ENCODE measurements around the gene PRPSAP2. TPM values are rescaled to one million over a fixed set of nuclear protein-coding genes. Genes with fewer than 3 reads are reported as not detected.
"Not testable (repeated sequence)": the region's sequence is repeated elsewhere in the genome, so short reads cannot be mapped to it uniquely, and the experiment has no call there.

PRPSAP2 gene
- total RNA-seq, result 10 to 100 TPM; 31.1 to 33.7 TPM

DNA sequence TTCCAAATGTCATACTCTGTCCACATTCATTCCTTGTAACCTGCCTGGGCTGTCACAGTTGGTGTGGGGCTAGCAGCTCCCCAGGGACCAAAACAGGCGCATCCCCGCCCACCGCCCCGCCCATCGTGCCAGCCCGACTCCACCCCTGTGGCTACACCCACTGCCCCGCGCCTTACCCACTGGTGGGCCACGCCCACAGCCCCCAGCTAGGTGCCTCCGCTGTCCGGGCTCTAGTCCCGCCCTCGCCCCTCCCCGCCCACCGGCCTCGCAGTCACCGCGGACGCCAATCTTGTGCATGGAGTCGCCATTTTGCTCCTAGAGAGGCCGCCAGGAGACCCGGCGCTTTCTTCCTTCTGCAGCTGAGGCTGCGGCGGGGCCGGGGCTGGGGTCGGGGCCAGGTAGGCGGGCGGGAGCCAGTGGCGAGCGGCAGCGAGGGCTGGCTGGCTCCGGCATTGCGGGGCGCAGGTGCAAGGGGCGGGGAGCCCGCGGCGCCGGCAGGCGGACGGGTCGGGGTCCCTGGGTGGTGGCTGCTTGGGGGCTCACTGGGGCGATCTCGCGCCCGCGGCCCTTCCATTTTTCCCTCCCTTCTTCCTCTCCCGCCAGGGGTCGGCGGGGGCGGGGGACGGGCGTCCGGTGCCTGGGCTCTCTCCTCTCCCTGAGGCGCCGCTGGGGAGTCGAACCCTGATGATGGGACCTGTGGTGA lies at the start of gene PRPSAP2:
Gene PRPSAP2 (plus strand): TSS at position 268 of the 703 bp plus-strand sequence. CDS start 7,703 bp downstream, outside the sequence.
- Mint-ChIP-seq H3K27me3 (ENCODE audit: low read depth) (no peaks in the 10 kb centered on the region), H3K4me1 (ENCODE audit: low read depth) (peaks cover 52% of the 10 kb centered on the region), H3K36me3 (ENCODE audit: low read depth) (no peaks in the 10 kb centered on the region), H3K27ac (peak within 1 kb of the TSS; percentile 76), H3K4me3 (peak within 1 kb of the TSS; percentile 86), H3K9me3 (no peaks in the 10 kb centered on the region)
- DNase-seq, result peak; percentile 94
- CTCF ChIA-PET, result interaction anchor here (3.2 kb wide), 1 partner anchor 103 kb away, joined by 12 read pairs; no protein-coding TSS in a partner anchor
- intact Hi-C loops (cut with micrococcal nuclease), result loop anchor here (1.0 to 2.0 kb wide), 2 partner anchors 77 to 97 kb away; partner anchors contain the start of gene TVP23B

- H3K36me3 Mint-ChIP-seq (ENCODE audit: low read depth); DNase-seq; H3K4me1 Mint-ChIP-seq (ENCODE audit: low read depth); H3K27me3 Mint-ChIP-seq (ENCODE audit: low read depth); CTCF ChIA-PET; H3K9me3 Mint-ChIP-seq; H3K4me3 Mint-ChIP-seq; intact Hi-C loops (cut with micrococcal nuclease); H3K27ac Mint-ChIP-seq: not testable (repeated sequence)
These were observed 42.0 kb upstream of the PRPSAP2 start for GRCh38 chr17:18815924-18816323.

GRCh38 chr17:18816489-18817371 lies 41.2 kb upstream of the PRPSAP2 start:
- H3K36me3 Mint-ChIP-seq (ENCODE audit: low read depth); intact Hi-C loops (cut with micrococcal nuclease); H3K27ac Mint-ChIP-seq; H3K4me3 Mint-ChIP-seq; H3K9me3 Mint-ChIP-seq; H3K27me3 Mint-ChIP-seq (ENCODE audit: low read depth): not testable (repeated sequence)
- CTCF ChIA-PET, result interaction anchor here (0.6 to 1.2 kb wide), 3 partner anchors 146 to 208 kb away, joined by 3 to 4 read pairs (median 3); no protein-coding TSS in a partner anchor
- peaks cover 12% of the 10 kb centered on the region for H3K4me1 Mint-ChIP-seq (ENCODE audit: low read depth)
- peak; percentile 58 for DNase-seq

DNA sequence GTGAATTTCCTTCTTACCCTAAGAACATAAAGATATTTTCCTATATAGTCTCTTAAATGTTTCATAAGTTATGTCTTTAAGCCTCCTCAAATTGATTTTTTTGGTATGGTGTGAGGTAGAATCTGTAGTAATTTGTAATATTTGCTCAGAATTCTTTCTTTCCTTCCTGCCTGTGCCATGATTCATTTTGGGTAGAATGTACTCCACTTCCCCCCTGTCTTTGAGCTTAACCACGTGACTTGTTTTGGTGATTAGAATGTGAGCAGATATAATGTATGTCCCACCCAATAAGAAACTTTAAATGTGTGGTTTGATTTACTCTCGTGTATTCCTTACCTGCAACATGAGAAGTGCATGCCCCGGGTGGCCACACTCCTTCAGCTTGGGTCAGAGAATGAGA lies 36.5 kb upstream of the PRPSAP2 start:
- intact Hi-C loops (cut with micrococcal nuclease); H3K4me3 Mint-ChIP-seq; H3K27ac Mint-ChIP-seq; DNase-seq; H3K27me3 Mint-ChIP-seq (ENCODE audit: low read depth); H3K9me3 Mint-ChIP-seq; H3K36me3 Mint-ChIP-seq (ENCODE audit: low read depth): not testable (repeated sequence)
- CTCF ChIA-PET, result interaction anchor here (0.7 to 1.7 kb wide), 2 partner anchors 121 to 139 kb away, joined by 3 to 4 read pairs; no protein-coding TSS in a partner anchor
- H3K4me1 Mint-ChIP-seq (ENCODE audit: low read depth), result peaks cover 12% of the 10 kb centered on the region

GRCh38 chr17:18827613-18828012 lies 30.3 kb upstream of the PRPSAP2 start:
- H3K27ac Mint-ChIP-seq, CTCF ChIA-PET: not testable (repeated sequence)

GRCh38 chr17:18848501-18848900 lies 9.4 kb upstream of the PRPSAP2 start:
- H3K9me3 Mint-ChIP-seq, result no peaks in the 10 kb centered on the region
- CTCF ChIA-PET, result interaction anchor here (1.3 kb wide), 1 partner anchor 113 kb away, joined by 3 read pairs; no protein-coding TSS in a partner anchor
- DNase-seq, result no peak
- H3K4me3 Mint-ChIP-seq, result no peak overlapping the region
- H3K4me1 Mint-ChIP-seq (ENCODE audit: low read depth), result no peaks in the 10 kb centered on the region
- intact Hi-C loops (cut with micrococcal nuclease), result no loop called here
- H3K27me3 Mint-ChIP-seq (ENCODE audit: low read depth), result no peaks in the 10 kb centered on the region
- H3K27ac Mint-ChIP-seq, result no peak overlapping the region
- no peaks in the 10 kb centered on the region for H3K36me3 Mint-ChIP-seq (ENCODE audit: low read depth)

More at GRCh38 chr17:18827613-18828012, 30.3 kb upstream of the PRPSAP2 start:
- intact Hi-C loops (cut with micrococcal nuclease); H3K4me1 Mint-ChIP-seq (ENCODE audit: low read depth); H3K36me3 Mint-ChIP-seq (ENCODE audit: low read depth); H3K9me3 Mint-ChIP-seq; H3K27me3 Mint-ChIP-seq (ENCODE audit: low read depth); DNase-seq; H3K4me3 Mint-ChIP-seq: not testable (repeated sequence)

DNA sequence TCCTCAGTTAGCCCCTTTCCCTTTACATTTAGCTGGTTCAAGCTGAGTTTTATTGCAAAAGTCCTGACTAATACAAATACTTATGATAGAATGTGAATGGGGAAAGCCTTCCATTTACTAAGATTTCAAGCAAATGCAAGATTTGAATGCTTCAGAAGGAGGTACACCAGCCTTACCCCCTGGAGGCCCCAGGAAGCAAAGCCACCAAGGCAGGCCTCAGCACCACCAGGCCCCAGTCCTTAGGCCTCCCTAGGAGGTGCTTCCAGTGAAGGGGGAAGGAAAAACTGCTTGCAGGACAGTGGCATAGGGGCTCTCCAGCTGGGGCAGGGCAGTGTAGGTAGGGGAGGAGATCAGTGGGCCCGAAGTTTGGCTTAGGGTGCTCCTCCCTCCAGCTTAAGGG lies 7.3 kb upstream of the PRPSAP2 start:
- DNase-seq, result no peak
- Mint-ChIP-seq H3K9me3 (no peaks in the 10 kb centered on the region), H3K4me3 (no peak overlapping the region), H3K4me1 (ENCODE audit: low read depth) (peaks cover 10% of the 10 kb centered on the region), H3K27me3 (ENCODE audit: low read depth) (no peaks in the 10 kb centered on the region), H3K36me3 (ENCODE audit: low read depth) (no peaks in the 10 kb centered on the region), H3K27ac (no peak overlapping the region)
- intact Hi-C loops (cut with micrococcal nuclease), result no loop called here
- CTCF ChIA-PET, result no interaction called here

GRCh38 chr17:18851201-18851600 lies 6.7 kb upstream of the PRPSAP2 start:
- Mint-ChIP-seq H3K27me3 (ENCODE audit: low read depth) (no peaks in the 10 kb centered on the region), H3K9me3 (no peaks in the 10 kb centered on the region), H3K4me3 (no peak overlapping the region), H3K4me1 (ENCODE audit: low read depth) (peaks cover 11% of the 10 kb centered on the region), H3K27ac (no peak overlapping the region), H3K36me3 (ENCODE audit: low read depth) (no peaks in the 10 kb centered on the region)
- intact Hi-C loops (cut with micrococcal nuclease), result no loop called here
- no peak for DNase-seq
- CTCF ChIA-PET, result interaction anchor here (0.8 kb wide), 1 partner anchor 124 kb away, joined by 3 read pairs; no protein-coding TSS in a partner anchor

- DNase-seq, result no peak
- CTCF ChIA-PET, result no interaction called here
- intact Hi-C loops (cut with micrococcal nuclease), result no loop called here
- H3K36me3 Mint-ChIP-seq (ENCODE audit: low read depth), result no peaks in the 10 kb centered on the region
- H3K27me3 Mint-ChIP-seq (ENCODE audit: low read depth), result no peaks in the 10 kb centered on the region
- peaks cover 27% of the 10 kb centered on the region for H3K4me1 Mint-ChIP-seq (ENCODE audit: low read depth)
- H3K4me3 Mint-ChIP-seq, result peak overlapping the region; percentile 86
- H3K9me3 Mint-ChIP-seq, result no peaks in the 10 kb centered on the region
- H3K27ac Mint-ChIP-seq, result no peak overlapping the region
These were observed 3.0 kb upstream of the PRPSAP2 start for GRCh38 chr17:18854956-18855355.

DNA sequence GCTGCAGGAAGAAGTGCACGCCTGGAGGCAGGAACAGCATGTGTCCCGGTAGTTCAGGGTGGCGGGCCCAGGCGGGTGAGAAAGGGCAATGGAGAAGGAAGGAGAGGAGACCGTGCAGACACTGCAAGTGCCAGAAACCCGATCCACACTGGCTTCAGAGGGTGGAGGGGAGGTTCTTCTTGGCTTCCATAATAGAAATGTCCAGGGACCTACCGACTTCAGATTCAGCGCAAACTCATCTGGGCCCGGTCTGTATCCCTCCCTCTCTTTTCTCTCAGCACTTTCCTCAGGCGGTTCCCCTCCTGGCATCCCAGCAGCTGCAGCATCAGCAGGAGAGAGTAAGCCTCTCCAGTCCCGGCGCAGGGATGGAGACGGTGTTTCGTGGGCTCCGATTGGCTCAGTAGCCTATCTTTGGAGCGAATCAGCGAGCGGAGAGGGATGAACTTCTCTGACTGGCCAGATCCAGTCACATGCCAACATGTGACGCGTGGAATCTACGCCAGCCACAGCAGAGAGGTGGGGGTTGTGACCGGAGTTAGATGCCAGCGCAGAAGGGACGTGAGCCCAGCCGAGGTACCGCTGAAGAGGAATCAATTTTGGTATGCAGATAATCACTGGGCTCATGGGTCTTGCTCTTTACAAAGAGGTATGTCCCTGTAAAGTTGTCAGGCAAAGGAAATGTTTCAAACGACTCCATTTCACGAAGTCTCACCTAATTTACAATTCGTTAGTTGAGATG lies 1.9 kb upstream of the PRPSAP2 start:
- no peaks in the 10 kb centered on the region for H3K9me3 Mint-ChIP-seq
- H3K4me3 Mint-ChIP-seq, result peak overlapping the region; percentile 86
- no peaks in the 10 kb centered on the region for H3K27me3 Mint-ChIP-seq (ENCODE audit: low read depth)
- no peaks in the 10 kb centered on the region for H3K36me3 Mint-ChIP-seq (ENCODE audit: low read depth)
- peak; percentile 95 for DNase-seq
- H3K4me1 Mint-ChIP-seq (ENCODE audit: low read depth), result peaks cover 38% of the 10 kb centered on the region
- intact Hi-C loops (cut with micrococcal nuclease), result loop anchor here (2.0 kb wide), 1 partner anchor 75 kb away; the partner anchor contains the start of gene TVP23B
- peak overlapping the region; percentile 73 for H3K27ac Mint-ChIP-seq
- CTCF ChIA-PET, result no interaction called here

DNA sequence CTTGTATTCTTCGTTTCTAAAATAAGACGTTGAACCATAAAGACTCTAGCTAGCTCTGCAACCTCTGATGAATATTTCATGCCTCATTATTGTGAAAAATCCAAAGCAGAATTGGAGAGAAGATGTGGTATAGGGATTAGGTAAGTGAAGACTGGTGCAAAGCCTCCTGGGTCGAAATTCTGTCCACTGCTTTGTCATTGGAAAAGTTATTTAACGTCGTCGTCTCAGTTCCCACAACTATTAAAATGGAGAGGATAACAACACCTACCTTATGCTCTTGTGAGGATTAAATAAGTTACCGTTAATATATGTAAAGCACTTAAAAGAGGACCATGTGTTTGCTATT lies 1.4 kb upstream of the PRPSAP2 start:
- CTCF ChIA-PET, result interaction anchor here (3.2 kb wide), 1 partner anchor 104 kb away, joined by 12 read pairs; no protein-coding TSS in a partner anchor

More for the DNA sequence above, 1.4 kb upstream of the PRPSAP2 start:
- no peaks in the 10 kb centered on the region for H3K36me3 Mint-ChIP-seq (ENCODE audit: low read depth)
- peaks cover 42% of the 10 kb centered on the region for H3K4me1 Mint-ChIP-seq (ENCODE audit: low read depth)
- H3K27ac Mint-ChIP-seq, result peak overlapping the region; percentile 73
- no peaks in the 10 kb centered on the region for H3K27me3 Mint-ChIP-seq (ENCODE audit: low read depth)
- no peak for DNase-seq
- intact Hi-C loops (cut with micrococcal nuclease), result loop anchor here (2.0 kb wide), 1 partner anchor 76 kb away; the partner anchor contains the start of gene TVP23B
- H3K9me3 Mint-ChIP-seq, result no peaks in the 10 kb centered on the region
- H3K4me3 Mint-ChIP-seq, result peak overlapping the region; percentile 86

Data from activated naive CD4-positive, alpha-beta T cell treated with anti-CD3 and anti-CD28 coated beads for 36 hours (primary cell).